HepG2 (cell line): ENCODE measurements around the gene GSK3A. TPM values are rescaled to one million over a fixed set of nuclear protein-coding genes. Genes with fewer than 3 reads are reported as not detected.

Experiments used
- BCL3 ChIP-seq: sonication (generic); formaldehyde crosslinking; IDR thresholded peaks from 2 replicates; pipeline ENCODE4 v1.5.1; 2020; ENCODE audit warnings: mild to moderate bottlenecking, missing genetic modification reagents, moderate library complexity
- HOXD1 ChIP-seq: sonication (generic); formaldehyde crosslinking; IDR thresholded peaks from 2 replicates; pipeline ENCODE4 v1.5.0; 2020; ENCODE audit warnings: missing genetic modification reagents
- IKZF4 ChIP-seq: sonication (generic); formaldehyde crosslinking; IDR thresholded peaks from 2 replicates; pipeline ENCODE4 v1.5.1; 2020; ENCODE audit warnings: borderline replicate concordance, mild to moderate bottlenecking, low read depth, missing genetic modification reagents; ENCODE audit errors: not compliant biosample characterization
- MAZ ChIP-seq, 2 experiments: sonication (generic) in 1 of 2; formaldehyde crosslinking in 1 of 2; IDR thresholded peaks; 2 replicates each; pipeline versions ENCODE4 v1.5.0 to v1.6.1; 2012 to 2020; ENCODE audit warnings: low read depth in 2 of 2, mild to moderate bottlenecking in 2 of 2, borderline replicate concordance in 1 of 2, improper control_type of control experiment in 1 of 2, low read length in 1 of 2, missing genetic modification reagents in 1 of 2, moderate library complexity in 1 of 2
- MTF2 ChIP-seq: sonication (generic); formaldehyde crosslinking; IDR thresholded peaks from 2 replicates; pipeline ENCODE4 v1.5.0; 2020; ENCODE audit warnings: missing genetic modification reagents, borderline replicate concordance
- NONO ChIP-seq, 2 experiments: fragments of 450-650 bp in 1 of 2; sonication (generic) in 1 of 2; formaldehyde crosslinking in 1 of 2; IDR thresholded peaks in 1 of 2; conservative IDR thresholded peaks in 1 of 2; 2 replicates each; pipeline versions ENCODE4 v1.6.1 to v1.8.0; 2017 to 2022; ENCODE audit warnings: mild to moderate bottlenecking in 1 of 2, missing genetic modification reagents in 1 of 2, moderate library complexity in 1 of 2
- POLR2G ChIP-seq: fragments of 200-400 bp; formaldehyde crosslinking; IDR thresholded peaks from 2 replicates; pipeline ENCODE4 v1.6.1; 2018; ENCODE audit warnings: mild to moderate bottlenecking, low read depth, low read length, moderate library complexity
- RFXAP ChIP-seq: sonication (generic); formaldehyde crosslinking; IDR thresholded peaks from 2 replicates; pipeline ENCODE4 v1.4.0; 2020; ENCODE audit warnings: missing genetic modification reagents, borderline replicate concordance
- SAFB2 ChIP-seq: sonication (generic); formaldehyde crosslinking; IDR thresholded peaks from 2 replicates; pipeline ENCODE4 v1.5.1; 2020; ENCODE audit warnings: missing genetic modification reagents, low read depth, mild to moderate bottlenecking, borderline replicate concordance
- SIN3B ChIP-seq: fragments of 150-350 bp; IDR thresholded peaks from 2 replicates; pipeline ENCODE4 v1.6.1; 2014; ENCODE audit warnings: low read length
- SNAPC5 ChIP-seq: sonication (generic); formaldehyde crosslinking; IDR thresholded peaks from 2 replicates; pipeline ENCODE4 v1.8.1; 2023; ENCODE audit warnings: mild to moderate bottlenecking, missing genetic modification reagents, borderline replicate concordance
- TARDBP ChIP-seq: sonication (generic); formaldehyde crosslinking; IDR thresholded peaks from 2 replicates; pipeline ENCODE4 v1.8.0; 2022; ENCODE audit warnings: mild to moderate bottlenecking, missing genetic modification reagents
- TBL1XR1 ChIP-seq: fragments of 150-350 bp; IDR thresholded peaks from 2 replicates; pipeline ENCODE4 v1.6.1; 2014; ENCODE audit warnings: borderline replicate concordance, low read length; ENCODE audit not compliant: partially characterized antibody
- ZBTB10 ChIP-seq: sonication (generic); formaldehyde crosslinking; IDR thresholded peaks from 2 replicates; pipeline ENCODE4 v1.4.0; 2020; ENCODE audit warnings: missing genetic modification reagents, borderline replicate concordance
- ZBTB34 ChIP-seq: sonication (generic); formaldehyde crosslinking; IDR thresholded peaks from 2 replicates; pipeline ENCODE4 v1.8.0; 2022; ENCODE audit warnings: mild to moderate bottlenecking, missing genetic modification reagents
- ZNF234 ChIP-seq: sonication (generic); formaldehyde crosslinking; conservative IDR thresholded peaks from 2 replicates; pipeline ENCODE4 v1.5.1; 2020; ENCODE audit warnings: mild to moderate bottlenecking, missing genetic modification reagents
- ZNF589 ChIP-seq: sonication (generic); formaldehyde crosslinking; conservative IDR thresholded peaks from 2 replicates; pipeline ENCODE4 v1.8.0; 2022; ENCODE audit warnings: mild to moderate bottlenecking, moderate library complexity, missing genetic modification reagents
- ZNF597 ChIP-seq: sonication (generic); formaldehyde crosslinking; IDR thresholded peaks from 2 replicates; pipeline ENCODE4 v1.5.0; 2020; ENCODE audit warnings: missing genetic modification reagents
- ZNF691 ChIP-seq: sonication (generic); formaldehyde crosslinking; IDR thresholded peaks from 2 replicates; pipeline ENCODE4 v1.4.0; 2020; ENCODE audit warnings: missing genetic modification reagents, low read depth, mild to moderate bottlenecking, borderline replicate concordance
- polyA plus RNA-seq, 8 experiments: library from polyadenylated mRNA; depleted of rRNA in 3 of 8; stranded (reverse) in 7 of 8; unstranded in 1 of 8; fragments of >200 nt; fragmentation: Illumina TruSeq in 4 of 8; extraction: Trizol in 4 of 8; gene quantifications; 2 replicates each; pipeline versions ENCODE4 v1.2.1 to v1.2.3, GENCODE V29; 2011 to 2016; ENCODE audit warnings: low read depth in 4 of 8, missing spikeins in 1 of 8, mixed read lengths in 1 of 8; ENCODE audit not compliant: insufficient read depth in 1 of 8
- total RNA-seq, 5 experiments: library from RNA; depleted of rRNA; stranded (reverse); fragments of >200 nt; fragmentation: Illumina TruSeq; extraction: Trizol; gene quantifications; 2 replicates each; pipeline ENCODE4 v1.2.3, GENCODE V29; 2016; ENCODE audit warnings: low read depth in 1 of 5

Gene GSK3A
- total and polyA plus RNA-seq, 2 of the 13 experiments (the other 11 are each of a cell fraction or from before 2014, with no cell fraction given), result 16.9 to 52.5 TPM

- TF ChIP-seq ZBTB10 (CRISPR knock-in tag) (no peak), SIN3B (no peak), MAZ (IDR thresholded peaks at IDR 0.05; ENCODE audit: borderline replicate concordance, low read depth, low read length) (peak; percentile 78; the same call in 1 of the 2 replicates), MAZ (CRISPR knock-in tag; IDR thresholded peaks at IDR 0.05; ENCODE audit: low read depth) (peak; percentile 81), ZNF691 (CRISPR knock-in tag) (no peak), HOXD1 (CRISPR knock-in tag) (no peak), TARDBP (CRISPR knock-in tag) (0 out of 2 replicates have a peak, but pooled peaks have one; percentile 45), MTF2 (CRISPR knock-in tag) (peak; percentile 70; the same call in 1 of the 2 replicates), ZNF597 (CRISPR knock-in tag) (no peak), SNAPC5 (CRISPR knock-in tag) (no peak), ZNF589 (no peak), POLR2G (peak; percentile 66), RFXAP (no peak), NONO (IDR thresholded peaks at IDR 0.05) (no peak), NONO (CRISPR knock-in tag; conservative IDR thresholded peaks at IDR 0.05) (peak; percentile 69), ZNF234 (CRISPR knock-in tag) (no peak), BCL3 (no peak), ZBTB34 (CRISPR knock-in tag) (0 out of 2 replicates have a peak, but pooled peaks have one; percentile 32), SAFB2 (CRISPR knock-in tag) (no peak), TBL1XR1 (no peak), IKZF4 (no peak)
These were observed 3.9 kb upstream of the GSK3A start (continued) for GRCh38 chr19:42246143-42246921.
